Stromal cell of bone marrow (primary cell): ENCODE data around the gene LRP1B.

ENCODE experiments used
- DNase-seq: peaks from one replicate; pipeline ENCODE4 v3.0.0-alpha.2; 2012; ENCODE audit warnings: low read depth

Gene LRP1B

DNA sequence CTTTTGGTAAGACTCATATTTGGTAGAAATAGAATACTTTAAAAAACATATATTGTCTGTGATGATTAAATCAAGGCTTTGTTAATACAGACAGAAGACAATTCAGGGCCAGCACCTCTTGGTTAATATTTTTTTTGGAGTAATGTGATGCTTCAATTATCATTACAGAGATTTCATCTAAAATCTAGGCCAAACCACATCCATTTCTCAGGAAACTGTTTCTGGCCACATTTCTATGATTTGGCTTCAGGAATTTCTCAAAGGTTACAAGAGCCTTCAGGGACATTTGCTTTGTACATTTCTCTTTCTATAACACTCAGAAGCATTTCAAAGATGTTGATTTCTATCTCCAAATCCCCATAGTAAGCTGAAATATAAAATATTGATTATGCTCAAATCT is 614.9 kb downstream of the LRP1B start:
- DNase-seq = no peak

DNA sequence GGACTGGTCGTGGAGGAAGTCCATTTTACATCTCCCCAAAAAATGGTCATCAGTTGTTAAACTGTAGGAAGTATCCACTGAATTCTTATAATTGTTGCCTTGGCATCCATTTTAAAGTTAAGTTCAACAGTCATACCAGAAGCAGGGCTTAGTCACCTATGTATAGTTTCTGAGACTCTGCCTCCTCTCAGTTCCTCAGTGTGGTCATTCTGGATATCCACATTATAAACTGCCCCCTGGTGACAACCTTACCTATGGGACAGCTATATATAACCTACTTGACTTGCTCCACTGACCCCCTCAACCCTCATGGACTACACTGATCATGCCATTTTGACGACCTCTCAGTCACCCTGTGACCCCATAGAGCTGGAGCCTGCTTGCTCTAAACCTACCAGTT is 617.0 kb downstream of the LRP1B start:
- no peak for DNase-seq

DNA sequence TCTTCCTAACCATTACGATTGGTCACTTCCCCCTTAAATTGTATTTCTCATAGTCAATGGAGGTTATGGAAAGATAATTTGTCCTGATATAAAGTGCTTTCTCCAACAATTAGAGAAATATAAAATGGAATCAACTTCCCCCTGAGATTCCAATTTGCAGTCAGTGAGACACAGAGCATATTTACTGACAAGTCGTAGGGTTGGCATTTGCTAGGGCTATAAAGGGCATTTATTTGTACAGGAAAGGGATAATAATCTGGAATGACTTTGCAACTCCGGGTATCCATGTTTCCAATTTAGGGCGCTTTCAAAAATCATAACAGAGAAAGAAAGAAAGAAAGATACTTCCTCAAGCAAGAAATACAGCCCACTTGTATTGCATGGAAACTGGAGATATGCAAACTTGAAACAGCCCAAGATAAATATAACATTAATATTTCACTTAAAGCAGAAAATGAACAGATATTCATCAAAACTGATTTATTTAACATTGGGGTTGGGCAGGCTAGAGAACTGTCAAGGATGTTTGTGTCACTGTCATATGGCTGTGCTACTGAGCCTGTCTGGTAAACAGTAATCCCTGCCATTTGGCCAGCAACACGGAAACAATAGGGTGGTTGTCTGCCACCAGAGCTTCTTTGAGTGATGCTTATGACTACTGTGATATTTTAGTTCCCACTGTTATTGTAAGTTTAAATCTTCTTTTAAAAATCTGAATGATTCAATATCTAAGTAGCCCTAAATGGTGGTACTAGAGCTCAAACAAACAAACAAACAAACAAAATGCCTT is 621.8 kb downstream of the LRP1B start:
- DNase-seq = no peak

DNA sequence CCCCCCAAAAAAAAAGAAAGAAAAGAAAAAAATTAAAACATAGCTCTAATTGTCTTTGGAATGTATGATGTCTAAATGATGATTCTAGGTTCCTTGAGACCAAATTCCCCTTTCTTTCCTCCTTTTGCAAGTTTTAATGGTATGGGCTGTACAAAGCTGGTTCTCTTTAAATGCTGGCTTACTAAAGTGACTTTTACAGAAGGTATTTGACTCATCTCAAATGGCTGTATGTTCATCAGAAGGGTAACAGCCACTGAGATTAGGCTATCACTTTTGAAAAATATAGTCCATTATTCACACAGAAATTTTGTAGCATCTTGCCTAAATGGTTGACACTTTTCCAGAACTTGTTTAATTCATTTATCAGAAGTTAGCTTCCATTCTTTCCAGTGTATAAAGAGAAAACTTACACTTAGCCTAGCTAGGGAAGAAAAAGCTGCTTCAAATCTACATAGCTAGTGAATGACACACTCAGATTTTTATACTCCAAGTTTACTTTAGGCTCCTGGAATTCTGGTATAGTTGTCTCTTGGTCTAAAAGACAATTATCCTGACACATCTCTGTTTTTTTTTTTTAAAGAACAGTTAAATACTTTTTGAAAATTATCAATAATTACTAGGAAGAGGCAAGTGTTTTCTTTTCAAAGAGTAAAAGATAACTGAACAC is 622.6 kb downstream of the LRP1B start:
- DNase-seq = no peak

DNA sequence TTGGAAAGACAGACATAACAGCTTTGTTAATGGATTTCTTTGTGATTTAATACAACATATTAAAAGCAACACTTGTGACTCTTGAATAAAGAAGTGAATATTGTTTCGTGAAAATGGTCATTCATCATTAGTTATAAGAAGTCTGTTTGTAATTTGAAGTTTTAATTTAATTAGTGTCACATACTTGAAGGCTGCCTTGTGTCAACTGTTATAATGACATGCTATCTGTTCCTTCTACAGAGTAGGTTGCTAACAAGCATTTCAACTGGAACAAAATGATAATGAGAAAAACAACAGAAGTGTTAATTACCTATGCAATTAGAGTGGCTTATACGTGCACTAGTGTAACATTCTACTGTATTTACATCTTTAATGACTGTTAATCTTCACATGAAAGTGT is 624.7 kb downstream of the LRP1B start:
- DNase-seq = no peak

DNA sequence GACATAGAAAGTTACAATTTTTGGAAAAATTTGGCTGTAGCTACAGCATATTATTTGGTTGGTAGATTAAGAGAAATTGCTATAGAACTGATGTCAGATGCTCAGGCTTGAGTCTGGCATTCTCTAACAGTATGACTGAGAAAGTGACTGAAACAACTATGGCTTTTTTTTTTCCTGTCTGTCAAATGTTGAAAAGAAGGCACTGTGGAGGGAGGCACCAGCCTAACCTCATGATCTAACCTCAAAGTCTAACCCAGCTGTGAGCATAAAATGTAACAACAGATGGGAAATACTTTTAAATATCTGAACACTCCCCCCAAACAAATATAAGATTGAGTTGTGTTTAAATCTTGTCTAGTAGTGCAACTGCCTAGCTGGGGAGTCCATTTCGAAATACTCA is 629.1 kb downstream of the LRP1B start:
- no peak for DNase-seq

DNA sequence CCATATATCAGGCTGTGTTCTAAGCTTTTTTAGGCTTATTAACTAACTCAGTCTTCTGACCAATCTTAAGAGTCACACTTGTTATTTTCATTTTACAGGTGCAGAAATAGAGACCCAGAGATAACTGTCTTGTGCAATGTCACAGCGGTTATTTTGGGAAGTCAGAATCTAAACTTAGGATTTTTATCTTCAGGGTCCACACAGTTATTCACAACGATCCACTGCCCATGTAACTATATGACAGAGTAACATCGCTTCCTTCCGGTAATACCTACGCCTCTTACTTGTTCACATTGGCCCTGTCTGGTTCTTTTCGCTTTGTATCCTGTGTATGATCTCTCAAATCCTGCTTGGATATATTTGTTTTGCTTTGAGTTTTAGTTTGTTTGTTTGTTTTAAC is 631.7 kb downstream of the LRP1B start:
- no peak for DNase-seq

DNA sequence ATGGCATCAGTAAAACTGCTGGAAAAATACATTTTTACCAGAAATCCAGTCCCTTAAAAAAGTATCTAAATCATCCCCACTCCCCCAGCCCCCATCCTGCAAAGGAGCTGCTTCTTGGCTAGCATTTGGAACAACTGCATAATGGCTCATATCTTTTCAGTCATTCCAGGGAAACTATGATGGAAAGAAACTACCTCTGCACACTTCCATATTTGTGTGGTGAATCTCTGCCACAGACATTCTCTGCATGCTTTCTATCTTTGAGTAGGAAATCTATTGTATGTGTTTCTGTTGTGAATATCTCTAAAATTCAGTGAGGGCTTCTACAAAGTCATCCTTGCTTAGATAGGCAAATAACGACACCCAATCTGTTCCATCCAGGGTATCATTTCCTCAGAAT is 632.3 kb downstream of the LRP1B start:
- DNase-seq = no peak

DNA sequence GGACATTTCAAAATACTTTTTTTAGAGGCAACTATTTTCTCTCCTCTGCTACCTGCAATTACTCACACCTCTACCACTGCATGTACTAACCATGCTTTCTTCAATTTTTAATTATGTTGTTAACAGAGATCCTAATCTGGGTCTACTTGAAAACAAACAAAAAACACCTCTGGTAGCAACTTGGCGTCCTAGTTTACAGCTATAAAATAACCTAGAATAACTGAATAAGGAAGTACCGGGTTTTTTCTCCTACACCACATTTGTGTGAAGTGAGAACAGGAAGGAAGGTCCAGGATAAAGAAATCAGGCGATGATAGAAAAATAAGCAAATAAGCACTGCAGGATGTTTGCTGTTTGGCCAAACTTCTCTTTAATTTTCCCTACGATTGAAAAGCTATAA is 633.5 kb downstream of the LRP1B start:
- DNase-seq = no peak

DNA sequence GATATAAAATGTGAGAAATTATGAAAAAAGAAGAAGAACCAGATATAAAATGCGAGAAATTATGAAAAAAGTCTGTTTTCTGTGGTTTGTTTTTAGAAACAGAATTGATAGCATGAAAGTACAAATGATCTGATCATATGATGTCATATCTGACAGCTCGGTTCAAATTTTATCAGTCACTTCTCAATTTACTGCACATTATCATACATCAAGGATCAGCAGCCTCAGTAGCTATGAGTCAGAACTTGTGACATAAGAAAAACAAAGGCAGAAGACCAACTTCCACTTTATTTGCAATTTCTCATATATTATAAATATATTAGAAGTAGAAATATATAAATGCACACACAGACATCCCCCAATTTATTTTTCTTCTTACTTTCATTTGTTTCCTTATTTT is 634.0 kb downstream of the LRP1B start:
- no peak for DNase-seq

DNA sequence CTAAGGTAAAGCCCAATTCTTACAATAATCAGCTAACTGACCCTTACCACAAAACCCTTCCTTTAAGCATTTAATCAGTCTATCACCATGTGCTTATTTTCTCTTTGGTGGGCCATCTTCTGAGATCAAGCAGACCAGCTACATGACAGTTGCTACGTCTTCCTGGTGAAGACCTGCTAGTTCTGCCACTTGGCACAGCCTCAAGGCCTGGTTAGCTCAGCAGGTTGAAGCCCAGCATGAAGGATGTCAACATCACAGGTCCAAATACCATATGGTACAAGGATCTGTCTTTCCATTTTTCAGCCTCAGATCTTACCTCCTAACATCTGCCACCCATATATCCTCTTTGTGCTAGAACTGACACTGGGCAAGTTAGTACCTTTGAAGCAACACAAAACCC is 636.9 kb downstream of the LRP1B start:
- DNase-seq = no peak

DNA sequence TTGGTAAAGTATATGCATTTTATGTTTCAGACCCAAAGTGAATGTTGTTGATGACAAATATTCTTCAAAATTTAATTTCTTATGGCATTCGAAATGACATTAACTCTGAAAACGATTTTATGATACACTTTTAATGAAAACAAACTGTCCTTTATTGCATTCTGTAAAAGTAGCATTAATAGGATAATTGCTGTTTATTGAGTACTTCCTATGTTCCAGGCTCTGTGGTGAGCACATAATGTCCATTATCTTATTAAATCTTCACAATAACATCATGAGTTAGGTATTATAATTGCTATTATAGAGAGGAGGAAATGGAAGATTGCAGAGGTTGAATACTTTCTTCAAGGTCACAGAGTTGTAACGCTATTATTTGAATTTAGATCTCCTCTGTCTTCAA is 638.0 kb downstream of the LRP1B start:
- no peak for DNase-seq

DNA sequence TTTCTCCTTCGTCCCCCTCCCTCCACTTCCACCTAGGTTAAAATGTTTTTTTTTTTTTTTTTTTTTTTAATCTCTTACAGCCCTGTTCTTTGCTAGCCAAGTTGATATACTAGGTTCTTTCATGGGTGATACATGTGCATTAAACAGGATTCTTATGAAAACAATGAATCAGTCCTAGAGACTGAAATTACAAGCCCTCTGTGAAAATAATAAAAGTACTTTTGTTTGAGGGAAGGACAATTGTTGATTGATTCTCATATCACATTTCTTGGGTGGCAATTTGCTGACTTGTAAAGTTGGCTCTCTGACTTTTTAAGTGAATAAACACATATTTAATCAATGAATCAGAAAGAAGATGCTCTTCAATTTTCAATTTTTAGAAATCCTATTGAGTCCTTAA is 639.9 kb downstream of the LRP1B start:
- no peak for DNase-seq

DNA sequence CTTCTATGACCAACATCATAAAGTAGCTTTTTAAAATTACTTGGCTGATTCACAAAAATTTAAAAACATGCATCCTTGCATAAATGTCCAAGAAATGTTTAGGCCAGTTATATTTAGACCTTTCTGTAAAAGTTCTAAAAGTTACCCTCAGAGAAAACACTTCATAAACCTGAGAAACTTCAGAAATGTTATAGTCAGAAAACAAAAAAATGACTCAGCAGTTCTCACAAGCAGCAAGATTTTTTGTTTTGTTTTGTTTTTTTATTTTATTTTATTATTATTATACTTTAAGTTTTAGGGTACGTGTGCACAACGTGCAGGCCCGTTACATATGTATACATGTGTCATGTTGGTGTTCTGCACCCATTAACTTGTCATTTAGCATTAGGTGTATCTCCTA is 648.1 kb downstream of the LRP1B start:
- no peak for DNase-seq

DNA sequence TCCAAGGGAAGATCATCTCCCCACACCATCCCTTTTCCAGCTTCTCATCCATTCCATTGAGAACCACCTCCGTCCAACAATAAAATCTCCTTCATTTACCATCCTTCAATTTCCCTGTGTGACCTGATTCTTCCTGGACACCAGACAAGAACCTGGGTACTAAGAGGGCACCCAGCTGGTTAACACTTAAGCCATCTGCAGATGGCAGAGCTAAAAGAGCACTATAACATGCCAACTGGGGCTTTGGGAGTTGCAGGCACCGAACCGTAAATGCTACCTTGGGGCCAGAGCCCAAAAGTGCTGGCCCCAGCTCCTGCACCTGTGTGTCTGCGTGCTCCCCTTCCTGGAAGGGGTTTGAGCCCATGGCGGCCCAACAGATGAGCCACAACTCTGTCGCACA is 655.0 kb downstream of the LRP1B start:
- no peak for DNase-seq

DNA sequence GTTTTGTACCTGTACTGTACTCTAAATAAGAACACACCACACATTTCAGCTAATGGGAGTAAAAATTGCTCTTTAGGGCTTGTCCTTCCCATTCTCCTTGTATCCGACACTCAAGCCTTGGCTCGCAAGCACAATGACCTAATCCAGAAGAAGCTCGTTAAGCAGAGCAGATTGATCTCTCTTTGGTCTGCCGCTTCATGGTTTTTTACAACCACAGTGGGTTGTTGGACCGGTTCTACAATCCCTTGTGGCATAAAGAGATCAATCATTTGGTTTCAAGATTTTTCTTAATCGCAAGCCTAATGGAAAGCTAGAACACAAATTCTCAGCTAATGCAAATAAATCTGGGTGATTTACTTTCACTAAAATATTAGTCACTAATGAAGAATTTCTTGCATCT is 662.1 kb downstream of the LRP1B start:
- no peak for DNase-seq

DNA sequence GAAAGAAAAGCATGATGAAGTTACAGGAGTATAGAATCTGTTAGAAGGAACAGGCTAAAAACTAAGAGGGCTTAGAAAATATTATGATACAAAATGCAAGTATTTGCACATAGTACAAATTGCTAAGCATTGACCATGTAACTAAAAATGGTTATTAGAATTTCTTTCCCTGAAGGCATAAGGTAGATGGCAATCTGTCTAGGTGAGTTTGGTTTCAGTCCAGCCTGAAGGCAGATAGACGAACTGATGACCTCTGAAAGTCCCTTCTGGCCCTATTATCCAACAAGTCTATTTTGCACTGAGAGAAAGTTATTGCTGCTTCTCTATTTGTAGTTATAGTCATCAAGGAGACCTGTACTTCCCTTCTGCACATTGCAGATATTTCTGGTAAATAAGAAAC is 663.5 kb downstream of the LRP1B start:
- DNase-seq = no peak

DNA sequence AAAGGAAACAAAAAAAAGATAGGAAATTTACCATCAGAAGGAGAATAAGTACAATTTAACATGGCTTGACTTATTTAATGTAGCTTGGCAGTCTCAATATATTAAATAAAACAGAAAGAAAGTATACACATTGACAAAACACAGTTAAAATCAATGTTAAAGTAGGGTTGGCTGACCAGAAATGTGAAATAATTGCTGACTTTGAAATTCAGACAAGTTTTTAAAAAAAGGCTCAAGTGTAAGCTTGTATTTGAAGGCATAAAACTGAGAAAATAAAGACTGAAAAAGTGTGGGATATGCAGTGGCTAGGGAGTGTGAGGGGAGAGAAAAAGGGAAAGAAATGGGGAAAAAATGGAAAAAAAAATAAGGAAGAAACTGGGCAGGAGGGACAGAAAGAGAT is 665.8 kb downstream of the LRP1B start:
- DNase-seq = no peak

DNA sequence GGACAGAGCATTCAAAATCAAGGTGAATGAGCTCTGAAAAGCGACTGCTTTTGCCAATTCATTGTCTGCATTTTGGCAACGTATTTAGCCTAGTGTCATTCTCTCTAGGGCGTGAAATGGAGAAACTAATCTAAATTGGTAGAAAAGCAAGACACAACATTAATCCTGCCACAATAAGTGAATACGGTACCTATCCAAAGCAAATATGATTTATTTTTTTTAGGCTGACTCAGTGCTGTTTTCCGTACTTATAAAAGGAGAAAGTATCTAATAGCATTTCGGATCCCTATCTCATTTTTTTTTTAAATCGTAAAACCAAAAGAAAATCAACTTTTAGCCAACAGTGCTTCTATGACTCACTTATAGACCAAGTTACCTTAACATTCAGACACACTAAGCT is 672.5 kb downstream of the LRP1B start:
- no peak for DNase-seq

DNA sequence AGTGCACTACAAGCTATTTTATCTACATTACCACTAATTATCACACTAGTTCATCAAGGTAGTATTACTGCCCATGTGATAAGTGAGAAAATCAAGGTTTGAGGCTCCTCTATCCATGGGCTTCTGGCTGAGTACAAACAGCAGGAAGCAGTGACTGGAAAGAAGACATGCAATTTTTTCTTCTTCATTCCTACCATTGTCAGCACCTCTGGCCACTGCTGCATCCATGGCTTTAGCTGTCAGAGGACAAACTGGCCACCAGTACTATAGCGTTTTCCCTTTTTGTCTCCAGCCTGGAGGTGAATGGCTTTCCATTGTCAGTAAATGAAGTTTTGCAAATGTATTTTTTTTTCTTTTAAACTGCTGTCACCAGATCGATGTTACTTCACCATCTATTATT is 674.9 kb downstream of the LRP1B start:
- DNase-seq = no peak

DNA sequence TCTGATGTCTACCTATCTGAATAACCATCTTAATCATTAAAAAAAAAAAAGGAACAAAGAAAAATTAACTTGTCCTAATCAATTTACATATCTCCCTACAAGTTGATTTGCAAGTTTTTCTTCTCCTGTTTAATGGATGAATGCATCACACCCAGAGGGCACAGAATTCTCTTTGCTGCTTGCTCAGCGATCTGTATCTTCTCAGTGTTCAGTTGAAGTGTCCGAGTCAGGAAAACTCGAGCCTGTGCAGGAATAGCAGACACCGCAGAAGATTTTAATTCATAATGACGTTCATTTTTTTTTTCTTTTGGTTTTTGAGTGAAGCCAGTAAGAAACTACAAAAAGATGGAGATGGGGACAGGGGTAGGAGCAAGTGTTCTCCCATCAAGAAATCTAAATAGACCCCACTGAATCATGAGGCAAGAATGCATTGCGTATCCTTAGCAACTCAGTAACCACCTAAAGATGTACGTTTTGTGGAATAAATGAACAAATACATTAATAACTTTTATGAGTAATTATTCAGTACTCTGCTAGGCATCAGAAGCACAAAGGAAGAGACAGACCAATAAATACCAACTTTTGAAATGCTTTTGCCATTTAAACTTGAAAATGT is 675.5 kb downstream of the LRP1B start:
- no peak for DNase-seq

DNA sequence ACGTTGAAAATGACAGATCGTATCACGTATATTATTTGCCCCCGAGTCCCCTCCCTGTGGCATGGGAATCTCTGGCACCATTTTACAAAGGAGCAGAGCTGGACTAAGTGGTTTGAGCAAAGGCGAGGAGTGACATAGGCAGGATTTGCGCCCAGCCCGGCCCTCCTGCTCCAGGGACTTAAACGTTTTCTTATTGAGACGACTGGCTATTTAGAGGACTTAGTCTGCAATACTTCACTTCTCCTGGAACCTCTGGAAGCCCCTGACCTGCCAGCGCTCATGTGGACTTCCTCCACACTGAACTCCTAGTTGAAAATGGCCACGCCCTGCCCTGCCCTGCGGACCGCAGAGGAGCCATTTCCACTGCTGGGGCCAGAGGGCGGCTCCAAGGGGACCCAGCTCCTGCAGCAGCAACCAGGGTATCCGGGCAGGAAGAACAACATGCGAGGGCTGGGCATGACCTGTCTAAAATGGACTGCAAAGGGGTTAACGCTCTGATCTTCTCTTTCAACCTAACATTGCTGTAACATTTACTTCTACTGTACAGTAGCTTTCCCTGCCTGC is 690.7 kb downstream of the LRP1B start:
- DNase-seq = no peak

DNA sequence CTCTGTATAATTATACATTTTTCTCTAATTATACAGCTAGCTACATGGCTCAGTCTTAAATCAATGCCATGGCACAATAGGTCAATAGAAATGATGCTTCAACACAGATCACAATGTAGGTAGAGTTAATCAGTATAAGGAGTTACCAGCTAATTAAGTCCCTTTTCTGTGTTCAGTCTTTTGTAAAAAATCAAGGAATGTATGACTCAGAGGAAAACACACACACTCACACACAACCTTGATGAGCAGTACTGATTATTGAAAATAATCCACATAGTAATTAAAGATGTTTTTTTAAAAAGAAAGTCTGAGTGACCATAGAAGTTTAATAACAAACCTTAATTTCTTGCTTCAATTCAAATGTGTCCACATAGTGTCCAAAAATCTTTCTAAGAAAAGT is 691.3 kb downstream of the LRP1B start:
- no peak for DNase-seq
